Right renal pelvis (tissue), 4 donors: ENCODE measurements around the gene NKAPL. TPM values are rescaled to one million over a fixed set of nuclear protein-coding genes. Genes with fewer than 3 reads are reported as not detected.
A peak's percentile ranks its signal among the peaks of the same experiment; 100 is the strongest.

Source experiments
- DNase-seq, 4 donors: peaks; one replicate each; pipeline ENCODE4 v3.0.0-alpha.2; 2013; ENCODE audit warnings: low read depth in 4 of 4, low spot score in 3 of 4, missing footprints in 1 of 4
- polyA plus RNA-seq, 4 donors: library from polyadenylated mRNA; unstranded; fragments of 120-200 nt; gene quantifications; one replicate each; pipeline ENCODE4 v1.2.1, GENCODE V29; 2013; ENCODE audit not compliant: insufficient read length in 4 of 4

The NKAPL gene
- polyA plus RNA-seq, 4 donors = 2.1 to 2.5 (median 2.3) TPM

DNA sequence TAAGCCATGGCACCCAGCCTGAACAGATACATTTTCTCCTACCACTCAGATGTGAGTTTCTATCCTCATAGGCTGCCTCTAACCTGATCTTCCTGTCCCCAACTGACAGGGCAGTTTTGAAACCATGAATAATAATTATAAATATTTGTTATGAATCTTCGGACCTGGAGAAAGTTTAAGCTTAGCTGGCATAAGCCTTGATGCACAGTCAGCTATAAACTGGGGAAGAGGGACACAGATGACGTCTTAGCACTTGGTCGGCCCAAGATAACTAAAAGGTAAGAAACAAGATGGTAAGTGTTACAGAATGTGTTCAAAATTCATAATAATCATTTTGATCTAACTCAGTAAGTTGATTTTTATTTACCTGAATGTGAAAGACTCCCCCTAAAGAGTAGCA, 15.2 kb upstream of the NKAPL start:
- DNase-seq = no peak

DNA sequence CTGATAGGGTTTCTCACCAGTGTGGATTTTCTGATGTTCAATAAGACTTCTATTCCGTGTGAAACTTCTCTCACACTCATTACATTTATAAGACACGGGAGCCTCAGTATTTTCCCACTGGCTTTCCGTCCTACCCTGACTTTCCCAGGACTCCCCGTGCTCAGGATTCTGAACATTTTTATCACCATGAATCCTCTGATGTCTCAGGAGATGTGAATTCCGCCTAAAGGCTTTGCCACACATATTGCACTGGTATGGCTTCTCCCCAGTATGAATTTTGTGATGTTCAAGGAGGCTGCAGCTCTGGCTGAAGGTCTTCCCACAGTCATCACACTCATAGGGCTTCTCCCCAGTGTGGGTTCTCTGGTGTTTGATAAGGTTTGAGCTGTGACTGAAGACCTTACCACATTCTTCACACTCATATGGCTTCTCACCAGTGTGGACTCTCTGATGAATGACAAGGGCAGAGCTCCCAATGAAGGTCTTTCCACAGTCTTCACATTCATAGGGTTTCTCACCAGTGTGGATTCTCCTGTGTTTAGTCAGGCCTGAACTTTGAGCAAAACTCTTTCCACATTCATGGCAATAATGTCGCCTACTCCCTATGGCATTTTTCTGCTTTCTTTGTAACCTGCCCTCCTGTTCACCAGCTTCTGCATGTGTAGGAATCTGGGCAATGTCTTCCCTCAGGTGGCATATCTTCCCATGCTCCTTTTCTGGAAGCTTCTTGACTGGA, 13.7 kb upstream of the NKAPL start:
- no peak for DNase-seq

DNA sequence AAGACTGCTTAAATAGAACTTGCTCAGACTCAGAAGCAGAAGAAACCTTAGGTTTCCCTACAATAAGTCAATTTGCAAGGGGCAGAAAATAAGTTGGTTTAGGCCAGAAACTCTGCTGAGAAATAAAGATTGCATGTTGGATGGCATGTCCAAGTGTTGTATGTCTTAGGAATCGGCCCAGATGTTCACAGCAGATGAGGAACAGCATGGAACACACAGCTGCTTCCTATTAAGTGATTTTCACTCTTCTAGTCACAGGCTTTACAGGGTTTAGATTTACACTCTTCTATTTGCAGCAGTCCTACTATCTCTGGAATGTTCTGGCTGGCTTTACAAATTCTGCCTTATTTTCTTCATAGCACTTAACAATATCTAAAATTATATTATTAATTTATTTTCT, 10.2 kb upstream of the NKAPL start:
- DNase-seq = no peak

DNA sequence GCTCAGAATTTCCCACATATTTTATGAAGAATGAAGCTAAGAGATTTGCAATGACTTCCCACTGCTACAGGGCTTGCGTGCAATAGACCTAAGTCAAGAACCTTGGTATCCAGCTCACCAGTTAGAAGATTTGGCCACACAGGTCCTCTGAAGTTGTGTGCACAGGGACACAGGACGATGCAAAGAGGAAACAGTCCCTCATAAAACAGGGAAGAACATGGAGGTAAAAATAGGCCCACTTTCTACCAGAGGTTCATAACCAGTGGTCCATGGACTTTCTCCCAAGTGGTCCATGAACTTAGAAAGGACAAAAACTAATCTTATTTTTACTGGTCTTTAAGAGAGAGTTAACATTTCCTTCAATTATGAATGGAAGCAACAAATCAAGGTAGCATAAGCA, 8.3 kb upstream of the NKAPL start:
- no peak for DNase-seq

DNA sequence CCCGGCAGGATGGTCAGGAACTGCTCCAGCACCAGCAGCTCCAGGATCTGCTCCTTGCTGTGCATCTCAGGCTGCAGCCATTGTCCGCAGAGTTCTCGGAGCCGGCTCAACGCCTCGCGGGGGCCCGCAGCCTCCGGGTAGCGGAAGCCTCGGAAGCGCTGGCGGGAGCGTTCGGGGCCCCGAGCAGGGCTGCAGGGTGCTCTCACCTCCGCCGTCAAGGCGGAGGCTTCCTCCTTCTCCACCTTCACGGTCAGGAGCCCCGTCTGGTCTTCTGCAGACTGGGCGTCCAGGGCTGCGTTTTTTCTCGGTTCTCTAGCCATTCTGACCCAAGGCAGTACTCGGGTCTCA, 7.5 kb upstream of the NKAPL start:
- no peak for DNase-seq

DNA sequence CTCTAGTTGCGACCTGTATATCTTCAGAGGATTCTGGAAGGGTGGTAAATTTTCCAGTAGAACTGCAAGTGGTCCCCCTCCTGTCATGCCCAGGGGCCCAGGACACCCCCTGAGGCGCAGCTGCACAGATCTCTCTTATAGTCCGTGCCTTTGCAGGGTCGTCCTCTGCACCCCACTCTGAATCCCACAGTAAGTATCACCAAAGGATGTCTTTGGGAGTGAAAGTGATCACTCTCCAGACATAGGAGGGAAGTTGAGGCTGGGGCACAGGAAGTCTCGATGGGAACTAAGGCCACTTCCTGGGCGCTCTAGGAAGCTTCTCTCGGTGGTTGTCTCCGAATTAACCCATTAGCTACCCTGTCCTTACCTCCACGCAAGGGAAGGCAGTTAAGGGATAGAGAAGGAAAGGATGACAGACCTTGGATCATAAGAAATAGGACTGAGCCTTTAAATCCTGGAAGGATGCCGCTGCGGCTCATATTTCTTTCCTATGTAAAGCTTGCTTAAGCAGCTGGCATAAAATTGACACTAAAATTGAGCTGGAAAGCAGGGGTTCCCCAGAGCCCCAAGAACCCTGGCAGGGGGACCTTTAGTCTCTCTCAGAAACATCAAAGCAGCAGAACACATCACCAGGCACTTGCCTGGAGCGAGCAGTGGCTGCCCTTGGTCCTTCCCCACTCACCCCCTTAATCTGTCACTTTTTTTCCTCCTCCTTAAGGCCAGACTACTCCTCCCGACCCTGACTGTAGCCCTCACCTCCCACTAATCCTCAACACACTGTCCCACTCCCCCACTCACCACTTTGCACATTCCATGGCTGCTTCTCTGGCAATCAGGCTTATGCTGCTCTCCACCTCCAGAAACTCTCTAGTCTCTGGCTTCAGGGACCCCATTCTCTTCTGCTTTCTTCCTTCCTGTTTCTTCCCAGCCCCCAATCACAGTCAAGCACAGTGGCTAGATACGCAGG, 6.8 kb upstream of the NKAPL start, which contains the start of gene ZKSCAN4:
TSS of gene ZKSCAN4 (minus strand) at position 261 of the 967 bp plus-strand sequence. CDS start 289 bp downstream, outside the sequence.
- peak; percentile 81 to 87 (median 84) for DNase-seq

DNA sequence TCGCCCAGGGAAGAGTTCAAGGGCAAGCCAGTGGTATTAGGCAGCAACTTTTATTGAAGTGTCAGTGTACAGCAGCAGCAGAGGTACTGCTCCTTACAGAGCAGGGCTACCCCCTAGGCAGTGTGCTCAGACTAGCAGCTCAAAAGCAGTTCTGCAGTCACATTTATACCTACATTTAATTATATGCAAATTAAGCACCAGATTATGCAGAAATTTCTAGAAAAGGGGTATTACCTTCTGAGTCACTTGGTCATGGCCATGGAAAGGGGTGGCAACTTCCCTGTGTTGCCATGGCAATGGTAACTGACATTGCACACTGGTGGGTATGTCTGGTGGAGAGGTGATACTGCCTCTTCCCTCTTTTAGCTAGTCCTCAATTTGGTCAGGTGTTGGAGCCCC, 5.0 kb upstream of the NKAPL start:
- no peak for DNase-seq

DNA sequence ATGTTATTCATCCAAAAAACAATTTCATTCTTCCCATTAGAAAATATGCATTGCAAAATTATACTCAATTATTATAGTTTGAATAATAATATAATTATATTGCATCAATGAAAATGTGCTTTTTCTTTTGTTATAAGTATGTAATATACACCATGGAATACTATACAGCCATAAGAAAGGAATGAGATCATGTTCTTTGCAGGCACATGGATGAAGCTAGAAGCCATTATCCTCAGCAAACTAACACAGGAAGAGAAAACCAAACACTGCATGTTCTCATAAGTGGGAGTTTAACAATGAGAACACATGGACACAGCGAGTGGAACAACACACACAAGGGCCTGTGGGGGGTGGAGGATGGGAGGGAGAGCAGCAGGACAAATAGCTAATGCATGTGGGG, 2.1 kb upstream of the NKAPL start:
- no peak for DNase-seq

DNA sequence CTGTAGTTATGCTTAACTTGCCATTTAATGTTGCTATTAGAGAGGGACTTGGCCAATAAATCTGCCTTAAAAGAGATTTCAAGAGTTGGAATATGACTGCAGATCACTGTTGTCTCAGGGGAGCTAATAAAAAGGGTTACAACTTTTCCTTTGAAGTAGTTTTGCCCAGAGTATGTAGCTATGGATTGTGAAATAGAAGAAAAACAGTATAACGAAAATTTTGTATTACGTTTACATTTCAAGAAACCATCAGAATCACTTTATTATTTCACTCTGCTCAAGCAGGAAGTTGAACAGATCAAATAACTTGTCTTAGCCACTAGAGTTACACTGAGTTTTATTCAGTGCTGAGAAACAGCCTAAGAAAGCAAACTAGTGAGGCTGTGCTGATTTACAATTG, 4.8 kb downstream of the NKAPL start:
- DNase-seq = no peak

DNA sequence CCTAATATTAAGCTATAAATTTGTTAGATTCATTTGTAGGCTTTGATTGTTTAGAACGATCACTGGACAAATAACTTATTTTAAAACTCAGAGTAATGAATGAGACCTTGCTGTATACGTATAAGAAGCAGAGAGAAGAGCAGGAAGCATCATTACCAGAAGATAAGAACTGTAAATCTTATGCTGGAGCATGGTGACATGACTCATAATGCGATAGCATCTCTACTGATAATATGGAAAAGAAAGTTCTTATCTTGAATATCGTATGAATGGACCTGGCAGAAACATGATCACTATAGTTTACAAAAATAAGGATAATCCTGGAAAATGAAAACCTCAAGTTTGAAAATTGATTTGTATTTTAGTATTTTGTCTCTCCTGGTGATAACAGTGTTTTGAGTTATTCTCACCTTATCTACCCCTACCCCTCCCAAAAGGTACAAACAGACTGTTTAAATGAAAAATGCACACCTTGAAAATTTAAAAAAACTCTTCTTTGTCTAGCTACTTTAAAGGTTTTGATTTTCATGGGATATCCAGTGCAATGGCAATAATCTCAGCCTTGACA, 5.8 kb downstream of the NKAPL start:
- DNase-seq = no peak

DNA sequence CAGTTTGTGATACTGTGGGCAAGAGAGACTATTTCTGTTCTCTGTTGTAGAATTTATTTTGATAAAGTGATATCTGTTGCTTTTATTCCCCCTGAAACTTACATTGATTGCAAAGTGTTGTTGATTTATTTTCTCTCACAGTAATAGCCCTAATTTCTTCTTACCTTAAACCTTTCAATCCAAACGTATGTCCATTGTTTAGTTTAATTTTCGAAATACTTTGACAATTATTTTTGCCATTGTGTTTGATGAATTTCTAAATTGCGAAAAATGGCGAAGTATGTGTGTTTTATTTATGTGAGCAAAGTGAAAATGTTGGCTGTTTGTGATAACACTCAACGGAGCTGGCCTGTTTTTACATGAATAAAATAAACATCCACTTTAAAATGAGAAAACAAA, 7.5 kb downstream of the NKAPL start:
- no peak for DNase-seq

DNA sequence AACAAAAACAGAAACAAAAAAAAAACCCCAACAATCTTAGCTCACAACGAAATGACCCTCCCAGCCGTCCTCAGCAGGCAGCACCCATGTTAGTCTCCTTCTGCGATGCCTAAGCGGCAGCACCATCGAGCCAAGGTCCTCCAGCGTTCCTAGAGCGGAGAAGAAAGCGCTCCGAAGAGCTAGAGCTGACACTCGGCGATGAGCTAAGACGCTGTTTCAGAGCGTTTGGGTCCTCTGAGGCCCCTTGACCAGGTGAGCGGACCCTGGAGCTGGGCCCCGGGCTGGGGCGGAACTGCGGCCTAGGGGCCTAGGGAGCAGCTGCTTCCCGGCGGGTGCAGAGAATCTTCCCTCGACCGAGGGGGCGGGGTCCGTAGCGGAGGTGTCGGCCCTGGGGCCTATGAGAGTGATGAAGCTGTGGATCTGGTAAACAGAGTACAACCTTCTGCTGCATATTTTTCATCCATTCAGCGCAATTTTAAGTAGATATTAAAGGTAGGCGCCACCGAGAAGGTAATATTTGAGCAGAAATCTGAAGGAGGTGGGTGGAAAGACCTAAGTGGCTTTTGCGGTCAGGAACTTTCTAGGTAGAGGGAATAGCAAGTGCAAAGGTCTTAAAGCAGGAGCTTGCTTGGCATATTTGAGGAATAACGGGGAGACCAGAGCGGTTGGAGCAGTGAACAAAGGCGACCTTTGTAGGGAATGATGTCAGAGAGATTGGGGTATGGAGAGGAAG, 8.0 kb downstream of the NKAPL start, which contains the start of gene ZSCAN26:
TSS of gene ZSCAN26 (plus strand) at position 182 of the 733 bp plus-strand sequence. CDS start 4,777 bp downstream, outside the sequence.
- DNase-seq = peak; percentile 87 to 90 (median 88)

DNA sequence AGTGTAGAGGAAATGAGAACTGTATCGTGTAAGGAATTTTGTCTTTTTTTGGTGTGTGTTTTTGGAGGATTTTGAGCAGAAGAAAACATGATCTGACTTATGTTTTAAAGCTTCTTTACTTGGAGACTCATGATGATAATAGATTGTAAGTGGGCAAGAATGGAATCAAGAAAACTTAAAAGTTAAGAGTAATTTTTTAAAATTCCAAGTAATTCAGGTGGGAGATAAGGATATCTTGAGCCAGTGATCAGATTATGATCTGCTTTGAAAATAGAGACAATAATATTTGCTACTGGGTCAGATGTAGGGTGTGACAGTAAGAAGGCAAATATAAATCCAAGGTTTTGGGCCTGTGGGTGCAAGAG, 8.6 kb downstream of the NKAPL start:
- DNase-seq = no peak

DNA sequence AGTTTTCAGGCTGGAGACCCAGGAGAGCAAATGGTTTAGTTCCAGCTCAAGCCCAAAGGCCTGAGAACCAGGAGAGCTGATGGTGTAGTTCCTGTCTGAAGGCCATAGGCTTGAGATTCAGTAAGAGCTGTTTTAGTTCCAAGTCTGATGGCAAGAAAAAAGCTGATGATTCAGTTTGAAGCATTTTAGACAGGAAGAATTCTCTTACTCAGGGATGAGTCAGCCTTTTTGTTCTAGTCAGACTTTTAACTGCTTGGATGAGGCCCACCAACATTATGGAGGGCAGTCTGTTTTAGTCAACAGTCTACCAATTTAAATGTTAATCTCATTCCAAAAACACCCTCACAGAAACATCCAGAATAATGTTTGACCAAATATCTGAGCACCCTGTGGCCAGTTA, 10.4 kb downstream of the NKAPL start:
- DNase-seq = no peak

DNA sequence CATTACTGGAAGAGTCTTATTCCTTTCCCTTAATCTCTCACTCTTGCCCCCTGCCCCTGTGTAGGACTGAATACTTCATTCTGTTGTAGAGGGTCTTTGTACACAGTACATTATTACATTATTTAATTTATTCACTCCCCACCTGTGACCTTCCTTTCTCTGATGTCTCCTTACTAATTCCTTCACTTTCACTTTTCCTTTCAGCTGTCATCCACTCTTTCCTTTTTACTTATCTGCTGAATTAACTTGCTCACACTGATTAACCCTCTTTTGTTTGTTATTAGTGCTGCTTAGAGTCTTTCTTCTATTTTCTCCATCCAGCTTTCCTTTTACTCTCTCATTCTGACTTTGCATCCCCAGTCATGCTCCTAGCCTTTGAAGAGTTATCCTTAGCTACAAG, 15.8 kb downstream of the NKAPL start:
- no peak for DNase-seq

DNA sequence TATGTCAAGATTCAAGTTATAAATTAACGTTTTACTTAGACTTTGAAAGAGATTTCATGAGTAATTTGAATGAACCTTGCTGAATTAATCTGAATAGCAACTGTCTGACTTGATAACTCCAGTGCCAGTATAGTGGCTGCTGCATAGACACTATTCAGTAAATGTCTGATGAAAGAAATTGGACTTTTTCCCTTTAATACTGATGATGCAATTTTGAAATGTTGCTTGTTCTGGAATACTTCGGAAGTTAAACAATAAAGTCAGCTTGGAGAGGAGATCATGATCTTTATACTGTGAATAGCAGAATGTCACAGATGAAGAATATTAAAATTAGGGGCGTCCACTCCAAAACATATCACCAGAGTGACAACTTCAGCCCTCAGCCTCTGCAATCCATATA, 18.6 kb downstream of the NKAPL start:
- DNase-seq = no peak

DNA sequence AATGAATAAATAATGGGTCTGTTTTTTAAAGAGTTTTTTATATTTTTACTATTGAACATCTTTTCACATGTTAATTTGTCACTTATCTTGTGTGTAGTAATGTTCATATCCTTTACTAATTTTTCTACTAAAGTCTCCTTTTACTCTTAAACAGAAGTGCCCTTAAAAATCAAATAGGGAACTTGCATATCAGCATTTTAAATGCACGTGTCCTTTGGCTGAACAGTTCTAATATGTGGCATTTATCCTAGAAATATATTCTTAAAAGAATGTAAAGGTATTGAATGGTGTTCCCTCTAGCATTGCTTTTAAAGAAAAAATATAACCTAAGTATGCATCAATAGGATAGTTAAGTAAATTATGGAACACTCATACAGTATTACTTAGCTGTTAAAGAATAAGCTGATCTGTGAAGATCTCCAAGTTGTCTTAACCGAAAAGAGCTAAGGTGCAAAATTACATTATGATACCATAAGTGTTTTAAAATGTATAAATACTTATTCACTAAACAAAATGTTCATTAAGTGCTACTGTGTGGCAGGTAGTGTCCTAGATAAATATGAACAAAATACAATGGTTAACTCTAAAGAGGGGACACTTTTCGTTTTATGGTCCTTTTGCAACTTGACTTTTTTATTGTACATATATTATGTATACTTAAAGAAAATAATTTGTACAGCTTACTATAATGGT, 21.6 kb downstream of the NKAPL start:
- no peak for DNase-seq

DNA sequence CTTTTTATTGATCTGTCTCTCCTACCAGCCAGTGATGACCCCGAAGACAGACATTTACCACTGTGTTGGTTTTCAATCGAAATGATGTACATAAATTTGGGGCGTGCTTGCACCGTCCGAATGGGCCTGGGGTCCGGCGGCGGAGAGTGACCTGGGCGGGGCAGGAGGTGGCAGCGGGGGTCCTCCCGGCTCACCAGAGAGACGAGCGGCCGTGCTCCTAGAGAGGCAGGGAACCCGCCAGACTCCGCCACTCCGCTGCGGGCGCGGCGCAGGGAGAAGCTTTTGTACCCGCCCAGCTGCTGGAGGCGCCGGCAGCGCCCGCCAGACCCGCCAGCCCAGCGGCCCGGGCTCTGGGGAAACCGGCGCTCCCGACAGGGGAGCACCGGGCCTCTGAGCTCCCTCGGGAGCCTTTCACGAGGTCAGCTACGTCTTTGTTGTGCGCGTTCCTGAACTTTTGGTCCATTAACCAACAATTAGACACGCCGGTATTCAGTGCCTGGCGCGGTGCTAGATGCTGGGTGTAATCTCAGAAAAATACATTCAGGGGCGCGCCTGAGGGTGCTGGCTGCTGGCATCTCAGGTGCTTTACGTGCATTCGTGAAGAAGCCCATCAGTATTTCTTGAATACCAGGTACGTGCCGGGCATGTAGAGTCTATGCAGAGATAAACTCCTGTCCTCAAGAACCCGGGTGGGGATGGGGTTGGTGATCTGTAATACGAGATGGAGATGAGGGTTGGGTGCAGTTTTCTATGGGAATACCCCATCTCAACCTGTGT, 22.4 kb downstream of the NKAPL start, which contains the start of gene PGBD1:
TSS of gene PGBD1 (plus strand) at position 285 of the 777 bp plus-strand sequence. CDS start 2,242 bp downstream, outside the sequence.
- DNase-seq = peak in 2 of 4 donors; percentile 32 to 37

DNA sequence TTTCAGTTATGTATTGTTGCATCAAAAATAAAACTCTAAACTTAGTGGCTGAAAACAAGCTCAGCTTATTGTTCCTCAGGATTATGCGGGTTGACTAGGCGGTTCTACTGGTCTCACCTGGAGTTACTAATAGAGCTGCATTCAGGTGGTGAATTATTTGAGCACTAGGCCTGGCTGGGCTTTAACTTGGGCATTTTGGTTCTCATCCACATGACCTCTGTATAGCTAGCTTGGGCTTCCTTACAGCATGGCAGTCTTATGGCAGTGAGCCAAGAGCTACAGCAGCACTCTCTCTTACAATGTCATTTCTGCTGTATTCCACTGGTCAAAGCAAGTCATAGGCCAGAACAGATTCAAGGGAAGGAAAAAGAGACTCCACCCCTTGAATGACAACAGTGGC, 23.8 kb downstream of the NKAPL start:
- DNase-seq = no peak
